Transverse colon (tissue), 4 donors: Measurements from ENCODE around the gene PLXNC1. TPM values are rescaled to one million over a fixed set of nuclear protein-coding genes. Genes with fewer than 3 reads are reported as not detected.

Experiments
- DNase-seq: peaks from one replicate; pipeline ENCODE4 v3.0.0-alpha.2; 2019
- H3K27ac ChIP-seq, 4 donors: fragments of 200-600 bp; sonication (generic); 2 replicates each; pipeline ENCODE4 v1.5.1; 2016 to 2018; ENCODE audit warnings: inconsistent platforms in 4 of 4
- H3K27me3 ChIP-seq: fragments of 200-600 bp; sonication (generic); 2 replicates; pipeline ENCODE4 v1.5.1; 2017; ENCODE audit warnings: inconsistent platforms
- H3K36me3 ChIP-seq, 4 donors: fragments of 200-600 bp; sonication (generic); 2 replicates each; pipeline ENCODE4 v1.5.1; 2017 to 2019; ENCODE audit warnings: inconsistent platforms in 4 of 4
- H3K4me1 ChIP-seq, 4 donors: fragments of 200-600 bp; sonication (generic); 2 replicates each; pipeline ENCODE4 v1.5.1; 2017 to 2020; ENCODE audit warnings: inconsistent platforms in 4 of 4
- H3K4me3 ChIP-seq, 4 donors: fragments of 200-600 bp; sonication (generic); 1 replicate in 1 of 4; 2 replicates in 3 of 4; pipeline versions ENCODE4 v1.5.1 to v1.6.1; 2017 to 2019; ENCODE audit warnings: inconsistent platforms in 4 of 4
- H3K9me3 ChIP-seq, 2 donors: fragments of 200-600 bp; sonication (generic); 2 replicates each; pipeline ENCODE4 v1.5.1; 2017 to 2019; ENCODE audit warnings: inconsistent platforms in 2 of 2
- CTCF ChIP-seq, 5 experiments: fragments of 200-600 bp in 3 of 5; fragments of 450-650 bp in 2 of 5; sonication (generic) in 3 of 5; IDR thresholded peaks; 1 replicate in 2 of 5; 2 replicates in 3 of 5; pipeline ENCODE4 v1.5.1; 2016 to 2017; ENCODE audit warnings: antibody characterized with exemption in 5 of 5, inconsistent platforms in 3 of 5, mild to moderate bottlenecking in 2 of 5, moderate library complexity in 1 of 5
- EP300 ChIP-seq: sonication (generic); formaldehyde crosslinking; IDR thresholded peaks from one replicate; pipeline ENCODE4 v1.6.1; 2017; ENCODE audit warnings: antibody characterized with exemption, low read depth
- POLR2A ChIP-seq: fragments of 450-650 bp; IDR thresholded peaks from one replicate; pipeline ENCODE4 v1.6.1; 2016; ENCODE audit warnings: antibody characterized with exemption, mild to moderate bottlenecking, moderate library complexity
- POLR2AphosphoS5 ChIP-seq, 3 donors: sonication (generic); formaldehyde crosslinking; IDR thresholded peaks; one replicate each; pipeline ENCODE4 v1.6.1; 2016; ENCODE audit warnings: antibody characterized with exemption in 3 of 3
- WGBS, 2 donors: methylation state at CpG; one replicate each; pipeline ENCODE4 v1.1.5; 2018; ENCODE audit warnings: low coverage in 1 of 2; 5-methylcytosine and 5-hydroxymethylcytosine counted together
- in situ Hi-C, 4 donors: fragments of 200-750 bp; cut with MboI; loops; one replicate each; pipeline versions ENCODE4 v1.15.0 to v1.15.1; 2017; ENCODE audit warnings: low sequenced_read_pairs in 3 of 4, low pct_ligation_motif_present in 1 of 4, low pct_unique_long_range_greater_than_20kb in 1 of 4
- intact Hi-C: fragments of 100-400 bp; cut with DNase I; formaldehyde crosslinking; loops from one replicate; pipeline ENCODE4 v1.15.1; 2023; ENCODE audit warnings: low total_unique reads
- total RNA-seq, 4 donors: library from RNA; depleted of rRNA; stranded (reverse); fragments of >200 nt; gene quantifications; one replicate each; pipeline ENCODE4 v1.1.0, GENCODE V29; 2016

The PLXNC1 gene
- 10 to 100 TPM in 1 of 4 donors, 1 to 10 TPM in 3; 3.3 to 12.7 (median 6.8) TPM for total RNA-seq

- TF ChIP-seq POLR2A (no peak), POLR2AphosphoS5 (IDR thresholded peaks at IDR 0.05) (no peak), EP300 (no peak), CTCF (IDR thresholded peaks at IDR 0.05) (no peak)
- Histone ChIP-seq H3K27ac (peak within 1 kb of the TSS; percentile 36 to 72 (median 59)), H3K4me1 (peaks cover 0 to 48% (median 45%) of the 10 kb centered on the region in 4 donors), H3K27me3 (peaks cover 52% of the 10 kb centered on the region), H3K36me3 (no peaks in the 10 kb centered on the region), H3K4me3 (peak within 1 kb of the TSS; percentile 41 to 71 (median 50)), H3K9me3 (no peaks in the 10 kb centered on the region)
- WGBS, 2 donors = 1% methylated on average over 61 of the region's 75 CpGs; no CpG with 5 or more reads in 1 of the 2 donors
- intact Hi-C loops = loop anchor here (10.0 kb wide), 1 partner anchor 287 kb away; no protein-coding TSS in a partner anchor
- in situ Hi-C loops = loop anchor here in 2 of 4 donors (25.0 kb wide), 1 partner anchor 289 kb away; no protein-coding TSS in a partner anchor
- peak; percentile 70 for DNase-seq
Measured at GRCh38 chr12:94147991-94148738, at the start of gene PLXNC1. Gene PLXNC1, plus strand, starts transcription at chr12:94148577. Its CDS starts 395 bp downstream, at chr12:94148972.

- 83% methylated on average over 3 of the region's 3 CpGs; no CpG with 5 or more reads in 1 of the 2 donors for whole genome bisulfite sequencing, 2 donors
- intact Hi-C loops = loop anchor here (2.0 kb wide), 1 partner anchor 530 kb away; no protein-coding TSS in a partner anchor
- no peaks in the 10 kb centered on the region for H3K27me3 ChIP-seq
- in situ Hi-C loops = loop anchor here (10.0 to 25.0 kb wide), 3 partner anchors 114 to 534 kb away; no protein-coding TSS in a partner anchor
- H3K36me3 ChIP-seq = no peaks in the 10 kb centered on the region
- peaks cover 2 to 21% (median 5%) of the 10 kb centered on the region in 4 donors for H3K4me1 ChIP-seq
- no peak for DNase-seq
- TF ChIP-seq CTCF (IDR thresholded peaks at IDR 0.05) (no peak), POLR2AphosphoS5 (IDR thresholded peaks at IDR 0.05) (no peak), POLR2A (no peak), EP300 (no peak)
- H3K4me3 ChIP-seq = no peak overlapping the region
- H3K9me3 ChIP-seq = no peaks in the 10 kb centered on the region
- H3K27ac ChIP-seq = no peak overlapping the region
Measured at GRCh38 chr12:94099191-94099590, 49.2 kb upstream of the PLXNC1 start.

GRCh38 chr12:94099632-94100031, 48.7 kb upstream of the PLXNC1 start:
- no peak overlapping the region for H3K4me3 ChIP-seq
- no peaks in the 10 kb centered on the region for H3K9me3 ChIP-seq
- TF ChIP-seq POLR2A (no peak), CTCF (IDR thresholded peaks at IDR 0.05) (no peak), EP300 (no peak), POLR2AphosphoS5 (IDR thresholded peaks at IDR 0.05) (no peak)
- WGBS, 2 donors = 64 to 92% methylated on average over 2 to 10 of the region's 10 CpGs
- in situ Hi-C loops = loop anchor here (5.0 to 25.0 kb wide), 8 partner anchors 115 to 1112 kb away; no protein-coding TSS in a partner anchor
- H3K27ac ChIP-seq = no peak overlapping the region
- intact Hi-C loops = loop anchor here (2.0 to 10.0 kb wide), 2 partner anchors 335 to 531 kb away; no protein-coding TSS in a partner anchor
- H3K4me1 ChIP-seq = peaks cover 2 to 21% (median 5%) of the 10 kb centered on the region in 4 donors
- no peaks in the 10 kb centered on the region for H3K36me3 ChIP-seq
- H3K27me3 ChIP-seq = no peaks in the 10 kb centered on the region
- no peak for DNase-seq

GRCh38 chr12:94100211-94100627, 48.2 kb upstream of the PLXNC1 start:
- DNase-seq = no peak
- no peaks in the 10 kb centered on the region for H3K36me3 ChIP-seq
- in situ Hi-C loops (loop anchor here (5.0 to 25.0 kb wide), 5 partner anchors 325 to 1113 kb away; no protein-coding TSS in a partner anchor), intact Hi-C loops (loop anchor here (10.0 kb wide), 1 partner anchor 335 kb away; no protein-coding TSS in a partner anchor)
- no peak overlapping the region for H3K4me3 ChIP-seq
- H3K9me3 ChIP-seq = no peaks in the 10 kb centered on the region
- peak overlapping the region in 1 of 4 donors; percentile 2 for H3K27ac ChIP-seq
- no peaks in the 10 kb centered on the region for H3K27me3 ChIP-seq
- WGBS, 2 donors = 78 to 89% methylated on average over 1 to 6 of the region's 6 CpGs
- H3K4me1 ChIP-seq = peaks cover 2 to 21% (median 5%) of the 10 kb centered on the region in 4 donors
- TF ChIP-seq EP300 (no peak), CTCF (IDR thresholded peaks at IDR 0.05) (no peak), POLR2A (no peak), POLR2AphosphoS5 (IDR thresholded peaks at IDR 0.05) (no peak)
